ENCODE data around the gene TCP11L1. TPM values are rescaled to one million over a fixed set of nuclear protein-coding genes. Genes with fewer than 3 reads are reported as not detected.

The TCP11L1 gene
- total and polyA plus RNA-seq, 8 donors, result 2.5 to 46.1 (median 24.5) TPM

Small RNA genes lying within 50 kb of the gene (small RNA-seq; reads per million reads assigned to genes)
- 0 reads per million in 4 donors for gene RF00019

Other genes with a start within 250 kb of the TCP11L1 start
- under 1 TPM in 1 of 5 donors, not detected in 4; 0.37 TPM for gene CCDC73, start 244.9 kb upstream of the TCP11L1 start, total RNA-seq
- not detected for gene CCDC73, start 244.9 kb upstream of the TCP11L1 start, polyA plus RNA-seq
- 1 to 10 TPM in 4 of 5 donors, under 1 TPM in 1; under 0.01 to 8.4 (median 4.9) TPM for gene PRRG4, start 209.6 kb upstream of the TCP11L1 start, total RNA-seq
- gene PRRG4, start 209.6 kb upstream of the TCP11L1 start, polyA plus RNA-seq, result 1 to 10 TPM; 1.9 to 9.0 (median 3.7) TPM
- gene QSER1, start 146.8 kb upstream of the TCP11L1 start, total RNA-seq, result 10 to 100 TPM in 4 of 5 donors, 1 to 10 TPM in 1; 8.4 to 51.3 (median 37.8) TPM
- 1 to 10 TPM; 2.6 to 3.5 (median 3.5) TPM for gene QSER1, start 146.8 kb upstream of the TCP11L1 start, polyA plus RNA-seq
- 10 to 100 TPM in 1 of 5 donors, 1 to 10 TPM in 4; 1.2 to 17.9 (median 2.9) TPM for gene DEPDC7, start 23.7 kb upstream of the TCP11L1 start, total RNA-seq
- gene DEPDC7, start 23.7 kb upstream of the TCP11L1 start, polyA plus RNA-seq, result 1 to 10 TPM; 1.4 to 5.2 (median 1.8) TPM
- gene CSTF3, start 121.9 kb downstream of the TCP11L1 start, total RNA-seq, result 10 to 100 TPM in 3 of 5 donors, 1 to 10 TPM in 2; 1.8 to 47.9 (median 10.7) TPM
- gene CSTF3, start 121.9 kb downstream of the TCP11L1 start, polyA plus RNA-seq, result 10 to 100 TPM in 2 of 3 donors, 1 to 10 TPM in 1; 9.2 to 25.0 (median 13.9) TPM
- gene HIPK3, start 217.8 kb downstream of the TCP11L1 start, total RNA-seq, result 100 to 1,000 TPM in 3 of 5 donors, 10 to 100 TPM in 2; 41.4 to 222 (median 113) TPM
- 10 to 100 TPM; 10.6 to 19.1 (median 18.4) TPM for gene HIPK3, start 217.8 kb downstream of the TCP11L1 start, polyA plus RNA-seq